ENCODE results near the gene SCFD2. TPM values are rescaled to one million over a fixed set of nuclear protein-coding genes. Genes with fewer than 3 reads are reported as not detected.
"Not testable (repeated sequence)": the region's sequence is repeated elsewhere in the genome, so short reads cannot be mapped to it uniquely, and the experiment has no call there.

SCFD2 gene
- total RNA-seq, 1 donor from 2014 or later = 31.3 TPM

- intact Hi-C loops (cut with micrococcal nuclease) = no loop called here
Observed at GRCh38 chr4:52838729-52839586, 526.9 kb downstream of the SCFD2 start.

GRCh38 chr4:52837716-52838558 is 527.9 kb downstream of the SCFD2 start:
- intact Hi-C loops (cut with micrococcal nuclease) = no loop called here

DNA sequence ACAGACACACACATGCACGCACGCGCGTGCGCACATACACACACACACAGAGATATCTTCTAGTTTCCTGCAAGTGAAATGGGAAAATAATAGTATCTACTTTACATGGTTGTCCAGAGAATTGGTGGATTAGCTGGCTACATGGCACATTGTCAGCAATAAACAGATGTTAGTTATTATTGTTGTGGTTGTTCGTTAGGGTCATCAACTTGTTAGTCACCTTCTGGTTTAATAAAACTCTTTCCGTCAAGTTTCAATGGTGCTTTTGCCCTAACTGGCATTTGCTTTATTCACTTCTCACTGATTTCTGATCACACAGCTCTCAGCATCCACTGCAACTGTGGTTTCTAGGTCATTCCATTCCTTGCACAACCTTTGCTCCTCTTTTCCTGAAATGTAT is 529.2 kb downstream of the SCFD2 start:
- intact Hi-C loops (cut with micrococcal nuclease) = no loop called here

DNA sequence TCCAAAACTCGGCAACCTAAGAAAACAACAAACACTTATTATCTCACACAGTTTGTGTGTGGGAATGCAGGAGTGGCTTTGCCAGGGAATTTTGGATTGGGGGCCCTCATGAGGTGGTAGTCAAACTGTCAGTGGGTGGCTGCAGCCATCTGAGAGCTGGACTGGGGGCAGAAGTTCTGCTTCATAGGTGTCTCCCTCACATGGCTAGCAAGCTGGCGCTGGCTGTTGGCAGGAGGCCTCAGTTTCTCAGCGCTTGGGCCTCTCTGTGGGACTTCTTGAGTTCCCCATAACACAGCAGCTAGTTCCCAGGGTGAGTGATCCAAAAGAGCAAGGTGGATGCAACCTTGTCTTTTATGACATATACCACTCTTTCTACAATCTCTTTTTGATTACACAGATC is 529.7 kb downstream of the SCFD2 start:
- intact Hi-C loops (cut with micrococcal nuclease) = no loop called here

- intact Hi-C loops (cut with micrococcal nuclease) = not testable (repeated sequence)
Observed at GRCh38 chr4:52834641-52835456, 531.0 kb downstream of the SCFD2 start.

DNA sequence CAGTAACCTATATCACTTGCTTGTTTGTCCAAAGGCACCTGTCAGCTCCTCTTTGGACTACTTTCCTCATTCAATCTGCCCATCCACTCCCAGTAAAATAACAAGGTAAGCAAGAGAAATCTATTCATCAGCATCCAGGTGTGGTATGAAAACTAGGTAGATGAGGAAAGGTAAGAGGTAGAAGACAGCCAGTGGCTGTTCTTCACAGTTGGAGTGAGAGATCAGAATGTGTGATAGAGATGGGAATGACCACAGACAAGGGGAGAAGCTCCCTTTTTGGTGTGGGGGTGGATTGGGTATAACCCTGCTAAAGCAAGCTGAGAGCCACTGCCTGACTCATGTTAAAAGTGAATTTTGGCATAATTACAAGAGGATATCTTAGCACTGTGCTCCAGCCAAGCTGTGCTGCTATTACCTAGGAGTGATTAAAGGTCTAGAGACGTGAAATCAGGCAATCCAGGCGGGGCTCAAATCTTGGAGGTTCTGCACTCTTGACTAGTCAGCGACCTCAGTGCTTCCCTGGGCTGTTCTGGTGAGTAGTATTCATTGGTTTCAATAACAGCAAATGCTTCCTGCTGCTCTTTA is 531.8 kb downstream of the SCFD2 start:
- intact Hi-C loops (cut with micrococcal nuclease) = no loop called here

- intact Hi-C loops (cut with micrococcal nuclease) = no loop called here
Observed at GRCh38 chr4:52825460-52826090, 540.3 kb downstream of the SCFD2 start.

GRCh38 chr4:52824603-52825459 is 541.0 kb downstream of the SCFD2 start:
- intact Hi-C loops (cut with micrococcal nuclease) = no loop called here

GRCh38 chr4:52824270-52824602 is 541.6 kb downstream of the SCFD2 start:
- intact Hi-C loops (cut with micrococcal nuclease) = no loop called here

- intact Hi-C loops (cut with micrococcal nuclease) = no loop called here
Observed at GRCh38 chr4:52823702-52824092, 542.2 kb downstream of the SCFD2 start.

Other genes with a start within 250 kb of the SCFD2 start
- gene FIP1L1, start 11.6 kb upstream of the SCFD2 start, total RNA-seq = 87.9 and 90.2 TPM in 2 replicates
- not detected in 2 replicates for gene LNX1, start 225.4 kb upstream of the SCFD2 start, total RNA-seq